Measurements from ENCODE around the gene HLA-DQB2.

The HLA-DQB2 gene

GRCh38 chr6:32744776-32745175 is 18.6 kb downstream of the HLA-DQB2 start:
- no peak for DNase-seq

- DNase-seq: no peak
Observed at GRCh38 chr6:32742374-32742773, 21.0 kb downstream of the HLA-DQB2 start.

- DNase-seq: no peak
Observed at GRCh38 chr6:32741031-32741960, 22.0 kb downstream of the HLA-DQB2 start, which contains the start of gene HLA-DQA2. Gene HLA-DQA2 (plus strand): TSS chr6:32741391. CDS start chr6:32741444, 53 bp downstream.

DNA sequence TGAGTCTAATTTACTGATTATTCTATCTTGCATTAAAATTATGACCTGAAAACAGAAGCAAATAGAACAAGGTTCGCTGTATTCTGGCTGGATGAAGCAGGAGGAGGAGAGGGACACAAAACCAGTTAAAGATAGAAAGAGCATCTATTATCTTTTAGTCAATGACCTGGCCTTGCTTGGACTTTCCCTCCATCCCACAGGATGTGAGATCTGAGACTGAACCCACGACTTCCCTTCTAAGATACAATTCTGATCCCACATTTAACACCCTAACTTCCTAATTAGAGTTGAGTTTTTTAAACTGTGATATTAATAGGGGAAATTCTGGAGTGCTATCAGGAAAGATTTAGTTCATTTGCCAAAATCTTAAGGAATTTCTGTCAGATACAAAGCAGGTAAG is 25.2 kb downstream of the HLA-DQB2 start:
- no peak for DNase-seq

- no peak for DNase-seq
Observed at GRCh38 chr6:32718879-32719278, 44.5 kb downstream of the HLA-DQB2 start.

- no peak for DNase-seq
Observed at GRCh38 chr6:32716396-32716795, 46.9 kb downstream of the HLA-DQB2 start.

DNA sequence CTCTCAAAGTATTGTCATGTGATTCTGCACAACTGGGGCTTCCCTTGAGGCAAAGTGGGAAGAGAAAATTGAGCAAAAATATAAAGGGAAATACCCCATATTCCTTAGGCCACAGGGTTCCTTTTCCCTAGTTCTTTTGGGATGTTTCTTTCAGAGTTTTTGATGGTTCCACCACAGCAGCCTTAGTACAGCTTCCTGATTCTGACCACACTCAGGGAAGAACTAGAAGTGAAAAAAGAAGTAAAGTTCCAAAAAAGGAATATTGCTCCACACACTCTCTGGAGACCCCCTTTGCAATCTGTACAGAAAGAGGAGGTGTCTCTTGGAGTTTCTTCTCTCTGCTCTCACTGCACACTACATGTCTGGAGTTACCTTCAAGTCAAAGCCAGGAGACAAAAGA is 50.1 kb downstream of the HLA-DQB2 start:
- DNase-seq: no peak

- DNase-seq: no peak
Observed at GRCh38 chr6:32709625-32710024, 53.7 kb downstream of the HLA-DQB2 start.

Measured in activated effector memory CD4-positive, alpha-beta T cell treated with Interleukin-2 at 50 U/mL for 16 hours (primary cell).